ENCODE data around the gene TLN1. TPM values are rescaled to one million over a fixed set of nuclear protein-coding genes. Genes with fewer than 3 reads are reported as not detected.

Gene TLN1
- total RNA-seq, 2 experiments from 2014 or later: 98.8 to 177 TPM

GRCh38 chr9:35755071-35755470 lies 23.1 kb upstream of the TLN1 start:
- H3K27ac ChIP-seq (ENCODE audit: low read depth, low read length, poor library complexity, severe bottlenecking): peak overlapping the region; percentile 94
- H3K79me2 ChIP-seq (ENCODE audit: insufficient read depth, low read depth, low read length): peaks cover 24% of the 10 kb centered on the region
- H3K4me1 ChIP-seq (ENCODE audit: insufficient read depth, low read length, poor library complexity, severe bottlenecking): peaks cover 67% of the 10 kb centered on the region
- H3K4me2 ChIP-seq (ENCODE audit: low read length): peak overlapping the region; percentile 74; the same call in 1 of the 2 replicates
- BruUV-seq (replicated peaks): no TSS peak
- ChIA-PET CTCF (ENCODE audit: unreplicated experiment) (no interaction called here), POLR2A (interaction anchor here (1.6 kb wide), 1 partner anchor 21 kb away, joined by 4 read pairs; no protein-coding TSS in a partner anchor)
- no peak overlapping the region for H2AFZ ChIP-seq (ENCODE audit: low read length)
- DNase-seq (ENCODE audit: low spot score): no peak
- intact Hi-C loops (cut with micrococcal nuclease; ENCODE audit: unreplicated experiment): loop anchor here (5.0 kb wide), 1 partner anchor 138 kb away; the partner anchor contains the start of gene CD72
- no peaks in the 10 kb centered on the region for H4K20me1 ChIP-seq (ENCODE audit: insufficient read depth, low read length)
- H3K9me2 ChIP-seq (ENCODE audit: insufficient read depth, low read length): no peaks in the 10 kb centered on the region
- peaks cover 22% of the 10 kb centered on the region; the same call in 1 of the 2 replicates for H3K36me3 ChIP-seq (ENCODE audit: insufficient read depth, low read length)
- H3K4me3 ChIP-seq (ENCODE audit: low read depth, low read length, poor library complexity, severe bottlenecking): no peak overlapping the region
- TF ChIP-seq CTCF (conservative IDR thresholded peaks at IDR 0.05; ENCODE audit: low read length) (no peak), EZH2phosphoT487 (IDR thresholded peaks at IDR 0.05; ENCODE audit: borderline replicate concordance, low read depth, low read length) (no peak)
- H3K9me3 ChIP-seq (ENCODE audit: low read length): no peaks in the 10 kb centered on the region

DNA sequence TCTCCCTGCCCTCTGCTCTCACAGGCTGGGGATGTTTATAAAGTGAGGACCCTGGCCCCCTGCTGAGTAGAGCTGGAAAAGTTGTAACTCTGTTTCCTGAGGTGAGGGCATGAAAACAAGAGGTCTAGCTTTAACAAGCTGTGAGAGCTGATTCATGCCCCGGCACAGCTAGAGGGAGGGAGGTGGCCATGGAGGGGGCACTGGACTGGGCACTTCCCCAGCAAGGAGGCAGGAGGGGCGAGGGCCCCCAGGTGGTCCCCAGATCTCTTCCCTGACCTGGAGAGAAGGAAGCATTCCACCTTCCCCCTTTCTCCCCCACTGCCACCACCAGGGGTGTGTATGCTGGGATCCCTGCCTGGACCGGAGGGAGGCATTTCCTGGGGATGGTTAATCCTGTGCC lies 22.3 kb upstream of the TLN1 start, which contains the start of gene MSMP:
TSS of gene MSMP (minus strand) at position 13 of the 400 bp plus-strand sequence. CDS start 147 bp downstream, outside the sequence.
- H3K4me1 ChIP-seq (ENCODE audit: insufficient read depth, low read length, poor library complexity, severe bottlenecking): peaks cover 63% of the 10 kb centered on the region
- intact Hi-C loops (cut with micrococcal nuclease; ENCODE audit: unreplicated experiment): no loop called here
- no peaks in the 10 kb centered on the region for H3K9me3 ChIP-seq (ENCODE audit: low read length)
- H3K36me3 ChIP-seq (ENCODE audit: insufficient read depth, low read length): peaks cover 22% of the 10 kb centered on the region; the same call in 1 of the 2 replicates
- no TSS peak for BruUV-seq (replicated peaks)
- peak within 1 kb of the TSS; percentile 94 for H3K27ac ChIP-seq (ENCODE audit: low read depth, low read length, poor library complexity, severe bottlenecking)
- no peak within 1 kb of the TSS for H3K4me3 ChIP-seq (ENCODE audit: low read depth, low read length, poor library complexity, severe bottlenecking)
- no peaks in the 10 kb centered on the region for H4K20me1 ChIP-seq (ENCODE audit: insufficient read depth, low read length)
- TF ChIP-seq EZH2phosphoT487 (IDR thresholded peaks at IDR 0.05; ENCODE audit: borderline replicate concordance, low read depth, low read length) (no peak), CTCF (conservative IDR thresholded peaks at IDR 0.05; ENCODE audit: low read length) (no peak)
- no peak within 1 kb of the TSS for H2AFZ ChIP-seq (ENCODE audit: low read length)
- no peaks in the 10 kb centered on the region for H3K9me2 ChIP-seq (ENCODE audit: insufficient read depth, low read length)
- peaks cover 17% of the 10 kb centered on the region for H3K79me2 ChIP-seq (ENCODE audit: insufficient read depth, low read depth, low read length)
- CTCF ChIA-PET (ENCODE audit: unreplicated experiment): no interaction called here
- POLR2A ChIA-PET: no interaction called here
- no peak for DNase-seq (ENCODE audit: low spot score)
- peak within 1 kb of the TSS; percentile 74; the same call in 1 of the 2 replicates for H3K4me2 ChIP-seq (ENCODE audit: low read length)

GRCh38 chr9:35753466-35753865 lies 21.5 kb upstream of the TLN1 start:
- Histone ChIP-seq H3K9me2 (ENCODE audit: insufficient read depth, low read length) (no peaks in the 10 kb centered on the region), H3K27ac (ENCODE audit: low read depth, low read length, poor library complexity, severe bottlenecking) (no peak overlapping the region), H3K36me3 (ENCODE audit: insufficient read depth, low read length) (peaks cover 22% of the 10 kb centered on the region; the same call in 1 of the 2 replicates), H3K9me3 (ENCODE audit: low read length) (no peaks in the 10 kb centered on the region), H3K4me1 (ENCODE audit: insufficient read depth, low read length, poor library complexity, severe bottlenecking) (peaks cover 55% of the 10 kb centered on the region), H3K4me3 (ENCODE audit: low read depth, low read length, poor library complexity, severe bottlenecking) (no peak overlapping the region), H2AFZ (ENCODE audit: low read length) (no peak overlapping the region), H3K4me2 (ENCODE audit: low read length) (no peak overlapping the region), H3K79me2 (ENCODE audit: insufficient read depth, low read depth, low read length) (peaks cover 12% of the 10 kb centered on the region), H4K20me1 (ENCODE audit: insufficient read depth, low read length) (no peaks in the 10 kb centered on the region)
- BruUV-seq (replicated peaks): no TSS peak
- intact Hi-C loops (cut with micrococcal nuclease; ENCODE audit: unreplicated experiment): no loop called here
- TF ChIP-seq CTCF (conservative IDR thresholded peaks at IDR 0.05; ENCODE audit: low read length): no peak
- TF ChIP-seq EZH2phosphoT487 (IDR thresholded peaks at IDR 0.05; ENCODE audit: borderline replicate concordance, low read depth, low read length): no peak
- POLR2A ChIA-PET: no interaction called here
- no peak for DNase-seq (ENCODE audit: low spot score)
- CTCF ChIA-PET (ENCODE audit: unreplicated experiment): no interaction called here

Data from OCI-LY7 (cell line).